Activated T-helper 1 cell treated with anti-CD3 and anti-CD28 coated beads, Interleukin-12 subunit alpha, Interleukin-12 subunit beta, Interleukin-2, Interleukin-4 antibody, amounts not matched to agents 30 ng/mL and 10 ng/mL and 1 ng/mL, durations not matched to agents 14 hours and 24 hours and 36 hours (primary cell): ENCODE measurements around the gene SLC9C1. TPM values are rescaled to one million over a fixed set of nuclear protein-coding genes. Genes with fewer than 3 reads are reported as not detected.

Source experiments
- DNase-seq: peaks from one replicate; pipeline ENCODE4 v3.0.0; 2021; ENCODE audit warnings: low spot score
- H3K27ac Mint-ChIP-seq: one replicate; pipeline ENCODE4 v1.8.0; 2021; ENCODE audit warnings: mild to moderate bottlenecking, mixed read lengths
- H3K27me3 Mint-ChIP-seq: one replicate; pipeline ENCODE4 v1.8.0; 2022; ENCODE audit warnings: mild to moderate bottlenecking, moderate library complexity, mixed read lengths; ENCODE audit not compliant: insufficient read depth
- H3K36me3 Mint-ChIP-seq: one replicate; pipeline ENCODE4 v1.8.0; 2021; ENCODE audit warnings: low read depth, mixed read lengths
- H3K4me1 Mint-ChIP-seq: one replicate; pipeline ENCODE4 v1.8.0; 2021; ENCODE audit warnings: low read depth, mixed read lengths
- H3K4me3 Mint-ChIP-seq: one replicate; pipeline ENCODE4 v1.8.0; 2021; ENCODE audit warnings: mild to moderate bottlenecking, moderate library complexity, mixed read lengths
- H3K9me3 Mint-ChIP-seq: one replicate; pipeline ENCODE4 v1.8.0; 2021; ENCODE audit warnings: mixed read lengths
- intact Hi-C: fragments of 100-400 bp; cut with micrococcal nuclease; formaldehyde crosslinking; loops from one replicate; pipeline ENCODE4 v1.15.1; 2024
- total RNA-seq: library from RNA; stranded (reverse); gene quantifications from 2 replicates; pipeline ENCODE4 v1.2.3, GENCODE V29; 2022

SLC9C1 gene
- total RNA-seq, 1 donor from 2014 or later: not detected

- peaks cover 90% of the 10 kb centered on the region for H3K4me1 Mint-ChIP-seq
- no peaks in the 10 kb centered on the region for H3K27me3 Mint-ChIP-seq
- peak within 1 kb of the TSS; percentile 89 for H3K27ac Mint-ChIP-seq
- H3K4me3 Mint-ChIP-seq: peak within 1 kb of the TSS; percentile 79
- no peaks in the 10 kb centered on the region for H3K9me3 Mint-ChIP-seq
- peaks cover 9% of the 10 kb centered on the region for H3K36me3 Mint-ChIP-seq
- intact Hi-C loops: loop anchor here (1.0 to 10.0 kb wide), 4 partner anchors 10 to 1382 kb away; partner anchors contain the start of genes SLC35A5 and SPICE1
- peak; percentile 63 for DNase-seq
Observed at GRCh38 chr3:112132975-112133448, 161.0 kb downstream of the SLC9C1 start, which contains the start of gene GCSAM. Gene GCSAM (minus strand): TSS chr3:112133248. CDS start chr3:112133120, 128 bp downstream.

- Mint-ChIP-seq H3K4me1 (peaks cover 95% of the 10 kb centered on the region), H3K27ac (peak overlapping the region; percentile 89), H3K27me3 (no peaks in the 10 kb centered on the region), H3K4me3 (peak overlapping the region; percentile 79), H3K36me3 (peaks cover 9% of the 10 kb centered on the region), H3K9me3 (no peaks in the 10 kb centered on the region)
- DNase-seq: no peak
- intact Hi-C loops: loop anchor here (2.0 to 10.0 kb wide), 3 partner anchors 20 to 1382 kb away; partner anchors contain the start of genes SLC35A5 and SPICE1
Observed at GRCh38 chr3:112132554-112132953, 161.5 kb downstream of the SLC9C1 start.

- H3K27me3 Mint-ChIP-seq: no peaks in the 10 kb centered on the region
- DNase-seq: no peak
- intact Hi-C loops: loop anchor here (2.0 to 10.0 kb wide), 3 partner anchors 19 to 1383 kb away; partner anchors contain the start of genes SLC35A5 and SPICE1
Observed at GRCh38 chr3:112132088-112132487, 161.9 kb downstream of the SLC9C1 start.

GRCh38 chr3:112131111-112131510 lies 162.9 kb downstream of the SLC9C1 start:
- Mint-ChIP-seq H3K4me3 (no peak overlapping the region), H3K36me3 (peaks cover 16% of the 10 kb centered on the region), H3K9me3 (no peaks in the 10 kb centered on the region), H3K4me1 (peaks cover 95% of the 10 kb centered on the region), H3K27me3 (no peaks in the 10 kb centered on the region), H3K27ac (no peak overlapping the region)
- no peak for DNase-seq
- intact Hi-C loops: loop anchor here (10.0 kb wide), 1 partner anchor 1384 kb away; the partner anchor contains the start of gene SPICE1

More at GRCh38 chr3:112132088-112132487, 161.9 kb downstream of the SLC9C1 start:
- Mint-ChIP-seq H3K4me1 (peaks cover 95% of the 10 kb centered on the region), H3K4me3 (peak overlapping the region; percentile 23), H3K9me3 (no peaks in the 10 kb centered on the region), H3K36me3 (peaks cover 10% of the 10 kb centered on the region), H3K27ac (peak overlapping the region; percentile 89)

GRCh38 chr3:112130638-112130993 lies 163.4 kb downstream of the SLC9C1 start:
- H3K27me3 Mint-ChIP-seq: no peaks in the 10 kb centered on the region
- intact Hi-C loops: loop anchor here (10.0 kb wide), 1 partner anchor 1384 kb away; the partner anchor contains the start of gene SPICE1
- peaks cover 17% of the 10 kb centered on the region for H3K36me3 Mint-ChIP-seq
- peak overlapping the region; percentile 15 for H3K27ac Mint-ChIP-seq
- peaks cover 95% of the 10 kb centered on the region for H3K4me1 Mint-ChIP-seq
- no peaks in the 10 kb centered on the region for H3K9me3 Mint-ChIP-seq
- no peak overlapping the region for H3K4me3 Mint-ChIP-seq
- no peak for DNase-seq

- Mint-ChIP-seq H3K36me3 (peaks cover 20% of the 10 kb centered on the region), H3K27ac (peak overlapping the region; percentile 93), H3K4me3 (no peak overlapping the region), H3K9me3 (no peaks in the 10 kb centered on the region), H3K27me3 (no peaks in the 10 kb centered on the region), H3K4me1 (peaks cover 92% of the 10 kb centered on the region)
- no peak for DNase-seq
- intact Hi-C loops: loop anchor here (5.0 to 10.0 kb wide), 3 partner anchors 55 to 1385 kb away; partner anchors contain the start of gene SPICE1
Observed at GRCh38 chr3:112129925-112130637, 163.9 kb downstream of the SLC9C1 start.

GRCh38 chr3:112128843-112129727 lies 164.9 kb downstream of the SLC9C1 start:
- H3K9me3 Mint-ChIP-seq: no peaks in the 10 kb centered on the region
- peaks cover 82% of the 10 kb centered on the region for H3K4me1 Mint-ChIP-seq
- peak overlapping the region; percentile 93 for H3K27ac Mint-ChIP-seq
- peaks cover 26% of the 10 kb centered on the region for H3K36me3 Mint-ChIP-seq
- intact Hi-C loops: loop anchor here (5.0 to 10.0 kb wide), 2 partner anchors 56 to 888 kb away; a partner anchor contains a TSS
- peak; percentile 55 for DNase-seq
- peak overlapping the region; percentile 38 for H3K4me3 Mint-ChIP-seq
- no peaks in the 10 kb centered on the region for H3K27me3 Mint-ChIP-seq

GRCh38 chr3:112127522-112128494 lies 166.2 kb downstream of the SLC9C1 start:
- Mint-ChIP-seq H3K9me3 (no peaks in the 10 kb centered on the region), H3K4me1 (peaks cover 70% of the 10 kb centered on the region), H3K27me3 (no peaks in the 10 kb centered on the region), H3K27ac (peak overlapping the region; percentile 93), H3K36me3 (peaks cover 33% of the 10 kb centered on the region), H3K4me3 (peak overlapping the region; percentile 57)
- intact Hi-C loops: loop anchor here (1.0 to 10.0 kb wide), 3 partner anchors 8 to 889 kb away; a partner anchor contains a TSS
- no peak for DNase-seq

- peak overlapping the region; percentile 57 for H3K4me3 Mint-ChIP-seq
- peaks cover 37% of the 10 kb centered on the region for H3K36me3 Mint-ChIP-seq
- no peaks in the 10 kb centered on the region for H3K9me3 Mint-ChIP-seq
- H3K27ac Mint-ChIP-seq: no peak overlapping the region
- no peak for DNase-seq
- intact Hi-C loops: loop anchor here (5.0 to 10.0 kb wide), 2 partner anchors 58 to 891 kb away; a partner anchor contains a TSS
- H3K4me1 Mint-ChIP-seq: peaks cover 62% of the 10 kb centered on the region
- no peaks in the 10 kb centered on the region for H3K27me3 Mint-ChIP-seq
Observed at GRCh38 chr3:112126511-112126911, 167.5 kb downstream of the SLC9C1 start.

GRCh38 chr3:112124907-112125607 lies 169.0 kb downstream of the SLC9C1 start:
- H3K27ac Mint-ChIP-seq: no peak overlapping the region
- H3K4me3 Mint-ChIP-seq: no peak overlapping the region
- no peaks in the 10 kb centered on the region for H3K27me3 Mint-ChIP-seq
- H3K4me1 Mint-ChIP-seq: peaks cover 62% of the 10 kb centered on the region
- H3K9me3 Mint-ChIP-seq: no peaks in the 10 kb centered on the region
- DNase-seq: no peak
- intact Hi-C loops: loop anchor here (5.0 to 10.0 kb wide), 2 partner anchors 60 to 892 kb away; a partner anchor contains a TSS
- H3K36me3 Mint-ChIP-seq: peaks cover 34% of the 10 kb centered on the region

GRCh38 chr3:112123548-112123947 lies 170.5 kb downstream of the SLC9C1 start:
- no peak overlapping the region for H3K4me3 Mint-ChIP-seq
- H3K9me3 Mint-ChIP-seq: no peaks in the 10 kb centered on the region
- no peaks in the 10 kb centered on the region for H3K27me3 Mint-ChIP-seq
- H3K27ac Mint-ChIP-seq: no peak overlapping the region
- intact Hi-C loops: loop anchor here (10.0 kb wide), 1 partner anchor 61 kb away; no protein-coding TSS in a partner anchor
- DNase-seq: no peak
- H3K4me1 Mint-ChIP-seq: peaks cover 62% of the 10 kb centered on the region
- H3K36me3 Mint-ChIP-seq: peaks cover 37% of the 10 kb centered on the region
